IPS DF 4.7 (cell line): ENCODE measurements around the gene PUS7.
"Not testable (repeated sequence)": the region's sequence is repeated elsewhere in the genome, so short reads cannot be mapped to it uniquely, and the experiment has no call there.

Source experiments
- DNase-seq: peaks from one replicate; pipeline ENCODE4 v3.0.0-alpha.2; 2013; ENCODE audit warnings: low spot score; ENCODE audit errors: extremely low read depth

Gene PUS7

GRCh38 chr7:105496521-105496920 lies 25.6 kb downstream of the PUS7 start:
- DNase-seq: no peak

GRCh38 chr7:105493923-105494315 lies 28.2 kb downstream of the PUS7 start:
- no peak for DNase-seq

GRCh38 chr7:105493196-105493922 lies 28.7 kb downstream of the PUS7 start:
- DNase-seq: no peak

- no peak for DNase-seq
Observed at GRCh38 chr7:105489409-105489808, 32.7 kb downstream of the PUS7 start.

- DNase-seq: no peak
Observed at GRCh38 chr7:105487579-105488571, 34.2 kb downstream of the PUS7 start.

GRCh38 chr7:105480931-105481330 lies 41.1 kb downstream of the PUS7 start:
- DNase-seq: no peak

- DNase-seq: no peak
Observed at GRCh38 chr7:105478606-105479005, 43.5 kb downstream of the PUS7 start.

GRCh38 chr7:105477908-105478307 lies 44.2 kb downstream of the PUS7 start:
- no peak for DNase-seq

- DNase-seq: no peak
Observed at GRCh38 chr7:105474045-105474444, 48.0 kb downstream of the PUS7 start.

- DNase-seq: no peak
Observed at GRCh38 chr7:105473163-105473562, 48.9 kb downstream of the PUS7 start.

GRCh38 chr7:105470846-105471245 lies 51.2 kb downstream of the PUS7 start:
- DNase-seq: no peak

GRCh38 chr7:105470090-105470489 lies 52.0 kb downstream of the PUS7 start:
- no peak for DNase-seq

- DNase-seq: no peak
Observed at GRCh38 chr7:105462765-105463420, 59.2 kb downstream of the PUS7 start.

GRCh38 chr7:105461518-105461917 lies 60.6 kb downstream of the PUS7 start:
- no peak for DNase-seq

GRCh38 chr7:105457619-105458225 lies 64.3 kb downstream of the PUS7 start:
- no peak for DNase-seq

GRCh38 chr7:105454921-105455320 lies 67.2 kb downstream of the PUS7 start:
- no peak for DNase-seq

- no peak for DNase-seq
Observed at GRCh38 chr7:105454095-105454747, 67.8 kb downstream of the PUS7 start.

- DNase-seq: no peak
Observed at GRCh38 chr7:105452085-105452484, 70.0 kb downstream of the PUS7 start.

GRCh38 chr7:105450870-105451269 lies 71.2 kb downstream of the PUS7 start:
- DNase-seq: not testable (repeated sequence)

- DNase-seq: no peak
Observed at GRCh38 chr7:105450177-105450861, 71.8 kb downstream of the PUS7 start.
